Progenitor cell of endocrine pancreas (in vitro differentiated cells): ENCODE results near the gene PPP2R2D. TPM values are rescaled to one million over a fixed set of nuclear protein-coding genes. Genes with fewer than 3 reads are reported as not detected.

Experiments used
- DNase-seq: peaks from one replicate; pipeline ENCODE4 v3.0.0; 2021; ENCODE audit warnings: low spot score; ENCODE audit not compliant: unreplicated experiment
- H3K27ac Mint-ChIP-seq: 2 replicates; pipeline ENCODE4 v1.8.0; 2021; ENCODE audit warnings: mild to moderate bottlenecking, moderate library complexity, mixed read lengths
- H3K27me3 Mint-ChIP-seq: 2 replicates; pipeline ENCODE4 v1.8.0; 2021; ENCODE audit warnings: mixed read lengths
- H3K36me3 Mint-ChIP-seq: 2 replicates; pipeline ENCODE4 v1.8.0; 2022; ENCODE audit warnings: mixed read lengths; ENCODE audit not compliant: insufficient read depth
- H3K4me1 Mint-ChIP-seq: 2 replicates; pipeline ENCODE4 v1.8.0; 2021; ENCODE audit warnings: low read depth, mixed read lengths
- H3K4me3 Mint-ChIP-seq: 2 replicates; pipeline ENCODE4 v1.8.0; 2021; ENCODE audit warnings: low read depth, mild to moderate bottlenecking, moderate library complexity, mixed read lengths
- H3K9me3 Mint-ChIP-seq: 2 replicates; pipeline ENCODE4 v1.8.0; 2021; ENCODE audit warnings: low read depth, mixed read lengths
- CTCF ChIP-seq: fragments of 200-600 bp; sonication (generic); IDR thresholded peaks from one replicate; pipeline ENCODE4 v1.5.0; 2021; ENCODE audit warnings: antibody characterized with exemption, mild to moderate bottlenecking; ENCODE audit not compliant: unreplicated experiment
- total RNA-seq: library from RNA; stranded (reverse); gene quantifications from 2 replicates; pipeline ENCODE4 v1.2.1, GENCODE V29; 2021

PPP2R2D gene
- total RNA-seq, 1 donor from 2014 or later: 43.6 TPM

- Mint-ChIP-seq H3K4me3 (no peak overlapping the region), H3K4me1 (no peaks in the 10 kb centered on the region), H3K9me3 (no peaks in the 10 kb centered on the region), H3K27me3 (no peaks in the 10 kb centered on the region), H3K36me3 (peaks cover 18% of the 10 kb centered on the region), H3K27ac (no peak overlapping the region)
- no peak for DNase-seq
- TF ChIP-seq CTCF: no peak
Observed at GRCh38 chr10:131961777-131962662, 61.2 kb downstream of the PPP2R2D start.

GRCh38 chr10:131963350-131963749 is 62.5 kb downstream of the PPP2R2D start:
- Mint-ChIP-seq H3K4me3 (no peak overlapping the region), H3K27me3 (no peaks in the 10 kb centered on the region), H3K4me1 (no peaks in the 10 kb centered on the region), H3K9me3 (no peaks in the 10 kb centered on the region), H3K36me3 (peaks cover 5% of the 10 kb centered on the region), H3K27ac (no peak overlapping the region)
- TF ChIP-seq CTCF: no peak
- no peak for DNase-seq

DNA sequence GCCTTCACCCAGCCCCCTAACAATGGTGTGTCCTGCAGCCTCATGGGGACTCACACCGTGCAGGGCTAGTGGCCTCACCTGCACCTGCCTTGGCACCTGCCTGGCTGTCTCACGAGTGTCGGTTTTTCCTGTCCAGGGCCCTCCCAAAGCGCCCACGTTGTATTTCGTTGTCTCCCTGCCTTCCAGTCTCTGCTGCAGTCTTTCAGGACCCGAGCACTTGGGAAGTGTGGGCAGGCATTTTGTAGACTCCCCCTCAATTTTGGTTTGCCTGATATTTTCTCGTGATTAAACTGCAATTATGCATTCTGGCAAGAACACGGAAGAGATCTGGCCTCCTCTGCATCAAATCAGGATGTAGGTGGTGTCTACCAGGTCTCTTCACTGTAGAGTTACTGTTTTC is 63.0 kb downstream of the PPP2R2D start:
- Mint-ChIP-seq H3K9me3 (no peaks in the 10 kb centered on the region), H3K27ac (no peak overlapping the region), H3K4me1 (no peaks in the 10 kb centered on the region), H3K36me3 (peaks cover 4% of the 10 kb centered on the region), H3K4me3 (no peak overlapping the region), H3K27me3 (no peaks in the 10 kb centered on the region)
- DNase-seq: no peak
- no peak for TF ChIP-seq CTCF

- Mint-ChIP-seq H3K36me3 (peaks cover 5% of the 10 kb centered on the region), H3K27me3 (no peaks in the 10 kb centered on the region), H3K4me3 (no peak overlapping the region), H3K27ac (no peak overlapping the region), H3K9me3 (no peaks in the 10 kb centered on the region), H3K4me1 (no peaks in the 10 kb centered on the region)
- DNase-seq: no peak
- TF ChIP-seq CTCF: no peak
Observed at GRCh38 chr10:131964298-131964697, 63.5 kb downstream of the PPP2R2D start.

DNA sequence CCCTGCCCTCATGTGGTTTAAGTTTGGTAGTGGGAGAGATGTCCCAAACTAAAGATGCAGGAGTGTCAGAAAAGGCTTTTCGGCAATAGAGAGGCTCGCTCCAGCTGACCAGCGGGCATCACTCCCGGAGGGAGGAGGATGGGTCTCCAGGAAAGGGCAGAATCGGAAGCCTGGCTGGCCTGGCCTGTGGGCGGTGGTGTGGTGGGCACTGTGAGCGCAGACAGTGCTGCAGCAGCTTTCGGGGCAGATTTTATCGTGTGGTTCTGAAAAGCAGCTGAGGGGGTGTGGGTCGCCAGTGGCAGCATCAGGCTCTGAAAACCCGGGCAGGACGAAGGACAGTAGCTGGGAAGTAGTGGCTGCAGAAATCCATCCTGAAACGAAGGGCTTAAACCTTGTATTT is 68.1 kb downstream of the PPP2R2D start:
- DNase-seq: no peak
- no peak for TF ChIP-seq CTCF
- Mint-ChIP-seq H3K27me3 (no peaks in the 10 kb centered on the region), H3K36me3 (peaks cover 14% of the 10 kb centered on the region), H3K4me1 (no peaks in the 10 kb centered on the region), H3K9me3 (no peaks in the 10 kb centered on the region), H3K27ac (peak overlapping the region; percentile 39), H3K4me3 (no peak overlapping the region)
